Measurements from ENCODE around the gene SMYD3.
"Not testable (repeated sequence)": the region's sequence is repeated elsewhere in the genome, so short reads cannot be mapped to it uniquely, and the experiment has no call there.

DNA sequence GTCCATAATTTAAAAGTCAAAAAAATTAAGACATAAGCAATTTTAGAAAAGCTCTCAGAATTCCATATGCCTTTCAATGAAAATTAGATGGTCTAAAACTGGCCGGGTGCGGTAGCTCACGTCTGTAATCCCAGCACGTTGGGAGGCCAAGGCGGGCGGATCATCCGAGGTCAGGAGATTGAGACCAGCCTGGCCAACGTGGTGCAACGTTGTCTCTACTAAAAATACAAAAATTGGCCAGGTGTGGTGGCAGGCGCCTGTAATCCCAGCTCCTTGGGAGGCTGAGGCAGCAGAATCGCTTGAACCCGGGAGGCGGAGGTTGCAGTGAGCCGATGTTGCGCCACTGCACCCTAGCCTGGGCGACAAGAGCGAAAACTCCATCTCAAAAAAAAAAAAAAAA is 183.0 kb downstream of the SMYD3 start:
- not testable (repeated sequence) for TF ChIP-seq POLR2A (IDR thresholded peaks at IDR 0.05; ENCODE audit: low read depth); CTCF (IDR thresholded peaks at IDR 0.05)
